ENCODE data around the gene RPL38.

The RPL38 gene

GRCh38 chr17:74250324-74250995 is 47.0 kb downstream of the RPL38 start:
- DNase-seq (ENCODE audit: low read depth), result no peak

- DNase-seq (ENCODE audit: low read depth), result no peak
Observed at GRCh38 chr17:74251051-74251450, 47.6 kb downstream of the RPL38 start.

- no peak for DNase-seq (ENCODE audit: low read depth)
Observed at GRCh38 chr17:74251569-74251968, 48.1 kb downstream of the RPL38 start.

- DNase-seq (ENCODE audit: low read depth), result no peak
Observed at GRCh38 chr17:74252211-74252610, 48.7 kb downstream of the RPL38 start.

GRCh38 chr17:74253036-74253435 is 49.6 kb downstream of the RPL38 start:
- no peak for DNase-seq (ENCODE audit: low read depth)

DNA sequence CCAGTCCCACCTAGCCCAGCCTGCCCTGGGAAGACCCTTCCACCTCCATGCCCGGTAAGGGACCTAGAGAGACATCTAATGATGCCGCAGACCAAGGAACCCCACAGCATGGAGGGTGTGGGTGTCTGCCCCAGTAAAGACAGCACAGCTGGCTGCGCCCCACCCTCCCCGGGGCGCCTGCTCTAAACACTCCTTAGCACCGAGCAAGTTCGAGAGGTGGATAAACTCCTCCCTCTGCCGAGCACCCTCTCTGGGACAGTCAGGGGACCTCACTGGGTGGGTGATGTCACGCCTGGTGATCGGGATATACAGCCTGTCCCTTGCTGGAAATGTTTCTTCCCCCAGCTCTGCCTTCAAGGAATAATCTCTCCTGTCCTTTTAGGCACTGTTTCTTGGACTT is 53.8 kb downstream of the RPL38 start:
- DNase-seq (ENCODE audit: low read depth), result no peak

DNA sequence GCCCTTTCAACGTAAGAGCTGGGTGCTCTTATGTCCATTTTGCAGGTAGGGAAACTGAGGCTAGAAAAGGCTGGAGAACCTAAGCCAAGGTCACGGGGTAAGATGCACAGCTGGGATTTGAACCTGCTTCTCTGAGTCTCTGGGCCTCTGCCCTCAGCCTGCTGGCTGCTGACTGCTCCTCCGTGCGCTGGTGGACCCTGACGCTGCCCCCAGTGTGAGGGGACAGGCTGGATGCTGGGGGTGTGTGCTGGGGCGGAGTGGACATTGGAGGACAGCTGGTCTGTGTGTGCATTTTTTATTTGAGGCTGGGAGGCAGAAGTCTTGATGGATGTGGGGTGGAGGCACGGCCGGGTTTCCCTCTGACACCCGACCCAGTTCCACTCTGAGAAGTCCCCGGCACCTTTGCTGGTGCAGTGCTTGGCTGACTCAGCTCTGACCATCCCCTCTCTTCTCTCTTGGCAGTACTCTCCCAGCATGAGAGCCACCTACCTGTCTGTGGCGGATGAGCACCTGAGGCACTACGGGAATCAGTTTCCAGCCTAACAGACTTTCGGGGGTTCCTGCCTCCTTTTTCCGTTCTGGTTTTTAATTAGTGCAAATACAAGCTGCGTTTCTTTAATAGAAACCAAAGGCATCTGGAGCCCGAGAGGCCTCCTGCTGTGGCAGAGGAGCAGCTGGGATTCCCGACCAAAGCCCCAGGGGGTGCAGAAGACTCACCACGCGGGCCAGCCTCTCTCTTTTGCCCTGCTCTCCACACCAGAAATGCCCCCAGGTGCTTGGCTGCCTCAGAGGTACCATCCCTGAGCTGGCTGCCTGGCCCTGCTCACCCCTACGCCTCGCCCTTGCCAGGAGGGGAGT is 56.4 kb downstream of the RPL38 start:
- no peak for DNase-seq (ENCODE audit: low read depth)

All from stimulated activated CD8-positive, alpha-beta memory T cell treated with anti-CD3 and anti-CD28 coated beads, Interleukin-12 subunit alpha, Interleukin-12 subunit beta, amount 100 ng/mL, for 1 hour (primary cell).